Measurements from ENCODE around the gene CCDC50. TPM values are rescaled to one million over a fixed set of nuclear protein-coding genes. Genes with fewer than 3 reads are reported as not detected.

Gene CCDC50
- total and polyA plus RNA-seq, 10 of the 15 experiments (the other 5 are each of a cell fraction or from before 2014, with no cell fraction given): 46.7 to 150 (median 125) TPM

- TF ChIP-seq, protein P1, sequence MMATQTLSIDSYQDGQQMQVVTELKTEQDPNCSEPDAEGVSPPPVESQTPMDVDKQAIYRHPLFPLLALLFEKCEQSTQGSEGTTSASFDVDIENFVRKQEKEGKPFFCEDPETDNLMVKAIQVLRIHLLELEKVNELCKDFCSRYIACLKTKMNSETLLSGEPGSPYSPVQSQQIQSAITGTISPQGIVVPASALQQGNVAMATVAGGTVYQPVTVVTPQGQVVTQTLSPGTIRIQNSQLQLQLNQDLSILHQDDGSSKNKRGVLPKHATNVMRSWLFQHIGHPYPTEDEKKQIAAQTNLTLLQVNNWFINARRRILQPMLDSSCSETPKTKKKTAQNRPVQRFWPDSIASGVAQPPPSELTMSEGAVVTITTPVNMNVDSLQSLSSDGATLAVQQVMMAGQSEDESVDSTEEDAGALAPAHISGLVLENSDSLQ (IDR thresholded peaks at IDR 0.05): no peak
- TF ChIP-seq NBN (IDR thresholded peaks at IDR 0.05) (peak; percentile 25; the same call in 1 of the 2 replicates), CBX5 (IDR thresholded peaks at IDR 0.05; ENCODE audit: low read depth) (no peak), STAT3 (IDR thresholded peaks at IDR 0.05; ENCODE audit: low read depth, low read length) (no peak), SMARCA5 (IDR thresholded peaks at IDR 0.05) (0 out of 2 replicates have a peak, but pooled peaks have one; percentile 25), ASH2L (IDR thresholded peaks at IDR 0.05; ENCODE audit: borderline replicate concordance, low read depth) (no peak), JUND (IDR thresholded peaks at IDR 0.05; ENCODE audit: low read depth, low read length) (no peak), BHLHE40 (IDR thresholded peaks at IDR 0.05; ENCODE audit: borderline replicate concordance in 1 of 2, low read depth in 2 of 2, low read length in 1 of 2) (no peak), ZNF207 (IDR thresholded peaks at IDR 0.05; ENCODE audit: borderline replicate concordance) (no peak), LARP7 (IDR thresholded peaks at IDR 0.05) (0 out of 2 replicates have a peak, but pooled peaks have one; percentile 37), CHD2 (IDR thresholded peaks at IDR 0.05; ENCODE audit: borderline replicate concordance, low read depth, low read length) (no peak), NFYB (IDR thresholded peaks at IDR 0.05; ENCODE audit: insufficient read depth, low read depth, low read length) (no peak), RCOR1 (conservative IDR thresholded peaks at IDR 0.05; ENCODE audit: low read depth, low read length) (no peak), RB1 (IDR thresholded peaks at IDR 0.05; ENCODE audit: borderline replicate concordance) (no peak), ZSCAN29 (IDR thresholded peaks at IDR 0.05) (no peak), NFYA (IDR thresholded peaks at IDR 0.05; ENCODE audit: borderline replicate concordance, low read depth, low read length) (no peak), CREB1 (IDR thresholded peaks at IDR 0.05; ENCODE audit: low read depth) (no peak), IKZF1 (conservative IDR thresholded peaks at IDR 0.05) (no peak; the same call in 1 of the 2 replicates)
- TF ChIP-seq, protein P2, sequence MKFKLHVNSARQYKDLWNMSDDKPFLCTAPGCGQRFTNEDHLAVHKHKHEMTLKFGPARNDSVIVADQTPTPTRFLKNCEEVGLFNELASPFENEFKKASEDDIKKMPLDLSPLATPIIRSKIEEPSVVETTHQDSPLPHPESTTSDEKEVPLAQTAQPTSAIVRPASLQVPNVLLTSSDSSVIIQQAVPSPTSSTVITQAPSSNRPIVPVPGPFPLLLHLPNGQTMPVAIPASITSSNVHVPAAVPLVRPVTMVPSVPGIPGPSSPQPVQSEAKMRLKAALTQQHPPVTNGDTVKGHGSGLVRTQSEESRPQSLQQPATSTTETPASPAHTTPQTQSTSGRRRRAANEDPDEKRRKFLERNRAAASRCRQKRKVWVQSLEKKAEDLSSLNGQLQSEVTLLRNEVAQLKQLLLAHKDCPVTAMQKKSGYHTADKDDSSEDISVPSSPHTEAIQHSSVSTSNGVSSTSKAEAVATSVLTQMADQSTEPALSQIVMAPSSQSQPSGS (IDR thresholded peaks at IDR 0.05; ENCODE audit: low read length): no peak
- TF ChIP-seq, protein P3, sequence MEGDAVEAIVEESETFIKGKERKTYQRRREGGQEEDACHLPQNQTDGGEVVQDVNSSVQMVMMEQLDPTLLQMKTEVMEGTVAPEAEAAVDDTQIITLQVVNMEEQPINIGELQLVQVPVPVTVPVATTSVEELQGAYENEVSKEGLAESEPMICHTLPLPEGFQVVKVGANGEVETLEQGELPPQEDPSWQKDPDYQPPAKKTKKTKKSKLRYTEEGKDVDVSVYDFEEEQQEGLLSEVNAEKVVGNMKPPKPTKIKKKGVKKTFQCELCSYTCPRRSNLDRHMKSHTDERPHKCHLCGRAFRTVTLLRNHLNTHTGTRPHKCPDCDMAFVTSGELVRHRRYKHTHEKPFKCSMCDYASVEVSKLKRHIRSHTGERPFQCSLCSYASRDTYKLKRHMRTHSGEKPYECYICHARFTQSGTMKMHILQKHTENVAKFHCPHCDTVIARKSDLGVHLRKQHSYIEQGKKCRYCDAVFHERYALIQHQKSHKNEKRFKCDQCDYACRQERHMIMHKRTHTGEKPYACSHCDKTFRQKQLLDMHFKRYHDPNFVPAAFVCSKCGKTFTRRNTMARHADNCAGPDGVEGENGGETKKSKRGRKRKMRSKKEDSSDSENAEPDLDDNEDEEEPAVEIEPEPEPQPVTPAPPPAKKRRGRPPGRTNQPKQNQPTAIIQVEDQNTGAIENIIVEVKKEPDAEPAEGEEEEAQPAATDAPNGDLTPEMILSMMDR (IDR thresholded peaks at IDR 0.05 in 2 of 3, conservative IDR thresholded peaks at IDR 0.05 in 1 of 3; ENCODE audit: control insufficient read depth in 2 of 3, extremely low read depth in 1 of 3, insufficient read depth in 1 of 3, low read depth in 3 of 3, low read length in 3 of 3): no peak
- TF ChIP-seq, protein P4, sequence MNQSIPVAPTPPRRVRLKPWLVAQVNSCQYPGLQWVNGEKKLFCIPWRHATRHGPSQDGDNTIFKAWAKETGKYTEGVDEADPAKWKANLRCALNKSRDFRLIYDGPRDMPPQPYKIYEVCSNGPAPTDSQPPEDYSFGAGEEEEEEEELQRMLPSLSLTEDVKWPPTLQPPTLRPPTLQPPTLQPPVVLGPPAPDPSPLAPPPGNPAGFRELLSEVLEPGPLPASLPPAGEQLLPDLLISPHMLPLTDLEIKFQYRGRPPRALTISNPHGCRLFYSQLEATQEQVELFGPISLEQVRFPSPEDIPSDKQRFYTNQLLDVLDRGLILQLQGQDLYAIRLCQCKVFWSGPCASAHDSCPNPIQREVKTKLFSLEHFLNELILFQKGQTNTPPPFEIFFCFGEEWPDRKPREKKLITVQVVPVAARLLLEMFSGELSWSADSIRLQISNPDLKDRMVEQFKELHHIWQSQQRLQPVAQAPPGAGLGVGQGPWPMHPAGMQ (IDR thresholded peaks at IDR 0.05; ENCODE audit: borderline replicate concordance): no peak
- TF ChIP-seq, protein P5, sequence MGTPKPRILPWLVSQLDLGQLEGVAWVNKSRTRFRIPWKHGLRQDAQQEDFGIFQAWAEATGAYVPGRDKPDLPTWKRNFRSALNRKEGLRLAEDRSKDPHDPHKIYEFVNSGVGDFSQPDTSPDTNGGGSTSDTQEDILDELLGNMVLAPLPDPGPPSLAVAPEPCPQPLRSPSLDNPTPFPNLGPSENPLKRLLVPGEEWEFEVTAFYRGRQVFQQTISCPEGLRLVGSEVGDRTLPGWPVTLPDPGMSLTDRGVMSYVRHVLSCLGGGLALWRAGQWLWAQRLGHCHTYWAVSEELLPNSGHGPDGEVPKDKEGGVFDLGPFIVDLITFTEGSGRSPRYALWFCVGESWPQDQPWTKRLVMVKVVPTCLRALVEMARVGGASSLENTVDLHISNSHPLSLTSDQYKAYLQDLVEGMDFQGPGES (IDR thresholded peaks at IDR 0.05): no peak
Observed at GRCh38 chr3:191329654-191330529, 698 bp downstream of the CCDC50 start, which contains the start of gene UTS2B (continued).

Data from GM12878 (cell line).